ENCODE data around the gene KDM4C.

The KDM4C gene

DNA sequence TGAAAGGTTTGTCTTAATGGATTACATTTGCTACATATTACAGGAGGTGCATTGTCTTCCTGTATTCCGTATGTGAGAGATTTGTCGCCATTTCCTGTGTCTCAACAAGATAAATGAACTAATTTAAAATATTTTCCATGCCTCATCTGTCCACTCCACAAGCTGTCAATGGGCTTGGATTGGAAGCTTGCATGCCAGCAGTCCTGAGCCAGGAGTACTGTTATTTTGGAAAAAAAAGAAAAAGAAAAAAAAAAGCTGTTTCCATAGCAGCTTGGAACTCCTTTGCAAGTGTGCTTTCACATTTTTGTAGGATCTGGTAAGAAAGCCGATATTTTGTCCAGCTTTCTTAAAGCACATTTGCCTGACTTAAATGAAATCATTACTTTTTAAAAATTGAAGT is 330.8 kb downstream of the KDM4C start:
- Histone ChIP-seq H3K4me3 (ENCODE audit: low read depth, low read length) (no peak overlapping the region), H3K4me1 (no peaks in the 10 kb centered on the region), H3K9me3 (no peaks in the 10 kb centered on the region), H3K27me3 (no peaks in the 10 kb centered on the region), H3K36me3 (no peaks in the 10 kb centered on the region)
- TF ChIP-seq, protein P1, sequence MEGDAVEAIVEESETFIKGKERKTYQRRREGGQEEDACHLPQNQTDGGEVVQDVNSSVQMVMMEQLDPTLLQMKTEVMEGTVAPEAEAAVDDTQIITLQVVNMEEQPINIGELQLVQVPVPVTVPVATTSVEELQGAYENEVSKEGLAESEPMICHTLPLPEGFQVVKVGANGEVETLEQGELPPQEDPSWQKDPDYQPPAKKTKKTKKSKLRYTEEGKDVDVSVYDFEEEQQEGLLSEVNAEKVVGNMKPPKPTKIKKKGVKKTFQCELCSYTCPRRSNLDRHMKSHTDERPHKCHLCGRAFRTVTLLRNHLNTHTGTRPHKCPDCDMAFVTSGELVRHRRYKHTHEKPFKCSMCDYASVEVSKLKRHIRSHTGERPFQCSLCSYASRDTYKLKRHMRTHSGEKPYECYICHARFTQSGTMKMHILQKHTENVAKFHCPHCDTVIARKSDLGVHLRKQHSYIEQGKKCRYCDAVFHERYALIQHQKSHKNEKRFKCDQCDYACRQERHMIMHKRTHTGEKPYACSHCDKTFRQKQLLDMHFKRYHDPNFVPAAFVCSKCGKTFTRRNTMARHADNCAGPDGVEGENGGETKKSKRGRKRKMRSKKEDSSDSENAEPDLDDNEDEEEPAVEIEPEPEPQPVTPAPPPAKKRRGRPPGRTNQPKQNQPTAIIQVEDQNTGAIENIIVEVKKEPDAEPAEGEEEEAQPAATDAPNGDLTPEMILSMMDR (IDR thresholded peaks at IDR 0.05; ENCODE audit: low read depth, low read length): no peak
- DNase-seq: no peak

DNA sequence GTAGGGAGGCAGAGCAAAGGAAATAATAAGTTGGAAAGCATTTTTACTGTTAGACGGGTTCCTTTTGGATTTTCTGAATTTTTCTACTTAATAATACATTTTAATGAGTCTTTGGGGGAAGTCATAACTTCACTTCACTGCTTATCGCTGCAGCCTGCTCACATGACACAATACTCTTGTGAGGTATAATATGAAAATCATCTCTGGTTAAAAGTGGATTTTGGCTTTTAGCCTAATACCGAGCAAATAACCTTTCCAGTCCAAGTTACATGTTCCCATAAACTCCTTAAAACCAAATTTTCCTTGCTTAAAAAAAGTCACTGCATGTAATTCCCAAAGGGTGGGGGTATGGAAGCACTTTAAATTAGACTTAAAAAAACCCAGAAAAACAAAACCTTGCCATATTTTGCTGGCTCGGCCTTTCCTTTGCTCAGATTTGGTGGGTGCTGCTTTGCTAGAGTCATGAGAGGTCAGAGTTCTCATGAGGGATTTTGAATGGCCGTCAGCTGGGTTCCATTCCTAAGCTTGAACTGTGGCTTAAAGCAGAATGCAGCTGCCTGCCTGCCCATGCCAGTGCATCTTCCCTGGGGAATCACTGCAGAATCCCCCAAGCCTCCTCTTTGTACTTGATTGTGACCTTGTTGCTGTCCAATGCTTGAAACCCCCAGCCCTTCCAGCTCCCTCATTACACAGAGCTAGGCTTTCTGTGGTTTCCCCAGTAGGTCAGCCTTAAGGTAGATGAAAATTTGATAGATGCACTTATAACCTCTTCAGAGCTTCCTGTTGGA is 331.8 kb downstream of the KDM4C start:
- H3K27me3 ChIP-seq: no peaks in the 10 kb centered on the region
- H3K36me3 ChIP-seq: no peaks in the 10 kb centered on the region
- DNase-seq: peak; percentile 13
- no peaks in the 10 kb centered on the region for H3K9me3 ChIP-seq
- no peaks in the 10 kb centered on the region for H3K4me1 ChIP-seq
- TF ChIP-seq, protein P1 (IDR thresholded peaks at IDR 0.05; ENCODE audit: low read depth, low read length): no peak
- H3K4me3 ChIP-seq (ENCODE audit: low read depth, low read length): no peak overlapping the region

DNA sequence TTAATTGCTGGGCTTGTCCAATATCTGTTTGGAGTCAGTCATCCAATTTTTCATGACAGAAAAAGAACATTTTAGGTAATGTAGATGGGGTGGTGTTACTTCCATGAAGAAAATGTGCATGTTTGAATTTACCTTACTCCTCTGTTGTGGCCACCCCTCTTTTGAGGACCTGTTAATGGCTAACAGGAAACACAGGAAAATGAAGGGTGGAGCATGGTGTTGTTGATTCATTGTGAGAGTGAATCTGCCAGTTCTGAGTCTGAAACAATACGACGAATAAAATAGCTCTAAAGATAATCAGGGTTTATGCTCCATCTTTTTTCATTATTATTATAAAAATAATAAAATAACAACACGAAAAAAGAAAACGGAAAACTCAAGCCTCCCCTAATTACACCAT is 335.3 kb downstream of the KDM4C start:
- DNase-seq: no peak
- H3K4me3 ChIP-seq (ENCODE audit: low read depth, low read length): no peak overlapping the region
- H3K9me3 ChIP-seq: no peaks in the 10 kb centered on the region
- TF ChIP-seq, protein P1 (IDR thresholded peaks at IDR 0.05; ENCODE audit: low read depth, low read length): no peak
- H3K27me3 ChIP-seq: no peaks in the 10 kb centered on the region
- no peaks in the 10 kb centered on the region for H3K4me1 ChIP-seq
- no peaks in the 10 kb centered on the region for H3K36me3 ChIP-seq

DNA sequence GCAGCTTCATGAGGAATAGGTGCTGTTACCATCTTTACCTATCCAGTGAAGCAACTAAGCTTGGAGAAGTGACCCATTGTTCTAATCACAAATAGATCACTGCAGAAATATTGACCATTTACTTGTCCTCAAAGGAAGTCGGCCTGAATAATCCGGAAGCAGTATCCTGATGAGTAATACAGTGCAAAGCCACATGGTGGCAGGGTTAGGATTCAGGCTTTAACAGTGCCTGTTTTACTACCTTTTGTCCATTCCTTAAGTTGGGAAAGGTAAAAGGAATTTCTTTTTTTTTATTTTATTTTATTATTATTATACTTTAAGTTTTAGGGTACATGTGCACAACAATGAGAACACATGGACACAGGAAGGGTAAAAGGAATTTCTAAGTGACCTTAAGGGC is 336.3 kb downstream of the KDM4C start:
- H3K27me3 ChIP-seq: no peaks in the 10 kb centered on the region
- DNase-seq: peak; percentile 21
- H3K9me3 ChIP-seq: no peaks in the 10 kb centered on the region
- TF ChIP-seq, protein P1 (IDR thresholded peaks at IDR 0.05; ENCODE audit: low read depth, low read length): peak; percentile 61
- H3K36me3 ChIP-seq: no peaks in the 10 kb centered on the region
- H3K4me1 ChIP-seq: no peaks in the 10 kb centered on the region
- no peak overlapping the region for H3K4me3 ChIP-seq (ENCODE audit: low read depth, low read length)

DNA sequence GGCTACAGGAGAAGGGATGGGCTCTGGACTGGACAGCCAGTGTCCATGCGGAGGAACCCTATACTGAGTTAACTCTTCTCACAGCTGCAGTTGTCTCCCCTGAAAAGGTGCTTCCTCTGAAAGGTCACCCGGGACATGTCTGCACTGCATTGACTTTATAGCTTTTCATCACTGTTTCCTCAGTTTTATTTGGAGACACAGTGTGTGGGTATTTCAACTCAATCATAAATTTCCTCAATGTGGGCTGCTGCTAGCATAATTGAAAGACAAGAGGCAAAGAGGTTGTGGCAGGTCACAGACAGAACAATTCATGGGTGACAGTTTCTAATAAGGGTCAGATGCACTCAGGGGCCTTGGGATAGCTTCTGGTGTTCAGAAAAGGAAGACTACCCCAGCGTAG is 336.8 kb downstream of the KDM4C start:
- TF ChIP-seq, protein P1 (IDR thresholded peaks at IDR 0.05; ENCODE audit: low read depth, low read length): no peak
- DNase-seq: no peak
- Histone ChIP-seq H3K4me1 (no peaks in the 10 kb centered on the region), H3K36me3 (no peaks in the 10 kb centered on the region), H3K27me3 (no peaks in the 10 kb centered on the region), H3K4me3 (ENCODE audit: low read depth, low read length) (no peak overlapping the region), H3K9me3 (no peaks in the 10 kb centered on the region)

DNA sequence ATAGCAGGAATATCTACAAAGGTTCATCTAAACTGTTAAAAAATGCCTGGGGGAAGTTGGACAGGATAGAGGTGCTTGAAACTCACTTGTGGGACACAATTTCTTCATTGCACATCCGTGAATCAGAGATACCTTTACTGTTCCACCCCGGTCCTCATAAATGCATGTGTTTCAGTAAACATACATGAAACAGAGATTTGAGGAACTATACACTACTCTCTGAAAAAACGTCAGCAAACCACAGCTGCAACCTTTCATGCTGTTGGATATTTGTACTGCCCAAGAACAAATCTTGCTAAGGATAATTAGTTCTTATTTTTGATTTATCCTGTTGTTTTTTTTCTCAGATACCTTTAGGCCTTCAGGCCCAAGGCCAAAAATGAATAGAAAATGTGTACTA is 337.3 kb downstream of the KDM4C start:
- no peaks in the 10 kb centered on the region for H3K36me3 ChIP-seq
- TF ChIP-seq, protein P1 (IDR thresholded peaks at IDR 0.05; ENCODE audit: low read depth, low read length): no peak
- no peak overlapping the region for H3K4me3 ChIP-seq (ENCODE audit: low read depth, low read length)
- no peaks in the 10 kb centered on the region for H3K4me1 ChIP-seq
- H3K9me3 ChIP-seq: no peaks in the 10 kb centered on the region
- DNase-seq: no peak
- H3K27me3 ChIP-seq: no peaks in the 10 kb centered on the region

Data from BE2C (cell line).